GM12892 (cell line): ENCODE data around the gene CHCHD3.

Experiments used
- POLR2AphosphoS5 ChIP-seq: IDR thresholded peaks from 2 replicates; pipeline ENCODE4 v1.6.1; 2011; ENCODE audit warnings: low read depth, low read length, control low read depth
- TAF1 ChIP-seq: IDR thresholded peaks from 2 replicates; pipeline ENCODE4 v1.6.1; 2011; ENCODE audit warnings: low read depth, mild to moderate bottlenecking, control low read depth, low read length, borderline replicate concordance

DNA sequence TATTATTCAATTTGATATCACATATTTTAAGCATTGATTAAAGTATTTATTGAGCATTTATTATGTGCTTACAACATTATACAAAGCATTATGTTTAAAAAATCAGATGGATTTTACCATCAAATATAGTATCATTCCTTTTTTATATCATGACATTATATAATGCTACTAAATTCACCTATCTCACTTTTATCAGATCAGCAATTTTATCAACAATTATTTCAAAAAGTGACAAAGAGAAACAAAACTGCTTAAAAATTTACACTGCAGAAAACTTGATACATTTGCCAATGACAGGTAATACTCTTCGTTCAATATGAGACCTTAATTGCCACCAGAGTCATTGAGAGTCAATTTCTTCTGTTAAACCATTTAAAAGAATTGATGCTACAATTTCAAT lies 82.0 kb downstream of the CHCHD3 start:
- TF ChIP-seq POLR2AphosphoS5 (no peak), TAF1 (no peak)
